ENCODE results near the gene TNIK. TPM values are rescaled to one million over a fixed set of nuclear protein-coding genes. Genes with fewer than 3 reads are reported as not detected.

The TNIK gene
- total RNA-seq, 2 experiments from 2014 or later: 55.2 to 56.9 TPM

DNA sequence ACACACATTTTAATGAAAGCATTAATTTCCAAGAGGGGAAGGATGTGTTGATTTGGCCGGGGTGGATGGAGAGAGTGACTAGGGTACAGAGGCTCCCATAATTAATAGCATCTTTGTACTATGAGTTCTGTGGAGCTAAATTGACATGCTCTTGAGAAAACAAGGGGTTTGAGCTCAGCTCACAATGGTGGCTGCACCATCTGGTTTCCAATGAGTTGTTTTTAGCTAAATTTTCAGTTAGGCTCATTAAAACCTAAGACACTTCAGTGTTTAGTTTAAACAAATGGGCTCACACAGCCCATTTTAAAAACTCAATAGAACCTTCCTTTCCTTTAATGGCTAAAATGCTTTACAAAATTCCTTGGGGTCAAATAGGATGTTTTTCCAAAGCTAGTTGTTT lies 199.7 kb downstream of the TNIK start:
- ChIA-PET POLR2A (no interaction called here), CTCF (no interaction called here)
- Mint-ChIP-seq H3K36me3 (ENCODE audit: low read depth) (peaks cover 31% of the 10 kb centered on the region), H3K4me3 (no peak overlapping the region), H3K27me3 (no peaks in the 10 kb centered on the region), H3K27ac (no peak overlapping the region), H3K4me1 (peaks cover 69% of the 10 kb centered on the region), H3K9me3 (peaks cover 11% of the 10 kb centered on the region)
- no peak for DNase-seq

DNA sequence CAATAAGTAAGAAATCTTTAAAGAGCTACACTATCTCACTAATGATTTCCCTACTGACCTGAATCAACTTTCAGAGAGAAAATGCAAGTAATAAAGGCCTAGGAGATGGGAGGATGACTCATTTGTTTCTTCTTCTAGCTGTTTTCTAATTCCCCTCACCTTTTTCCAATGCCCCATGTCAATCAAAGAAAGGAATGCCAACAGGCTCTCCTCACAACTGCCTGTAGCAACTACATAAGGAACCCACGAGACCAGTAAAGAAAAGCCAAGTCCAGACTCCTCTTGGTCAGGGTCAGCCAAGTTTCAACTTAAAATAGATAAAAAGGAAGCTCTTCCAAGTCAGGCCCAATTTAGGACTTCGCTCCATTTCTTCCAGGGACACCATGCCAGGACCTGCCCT lies 201.9 kb downstream of the TNIK start:
- Mint-ChIP-seq H3K4me1 (peaks cover 86% of the 10 kb centered on the region), H3K27ac (peak overlapping the region; percentile 16), H3K9me3 (peaks cover 11% of the 10 kb centered on the region), H3K36me3 (ENCODE audit: low read depth) (peaks cover 40% of the 10 kb centered on the region), H3K27me3 (no peaks in the 10 kb centered on the region), H3K4me3 (no peak overlapping the region)
- ChIA-PET CTCF (interaction anchor here (0.6 to 1.2 kb wide), 3 partner anchors 10 to 49 kb away, joined by 3 to 4 read pairs (median 3); no protein-coding TSS in a partner anchor), POLR2A (no interaction called here)
- DNase-seq: no peak

DNA sequence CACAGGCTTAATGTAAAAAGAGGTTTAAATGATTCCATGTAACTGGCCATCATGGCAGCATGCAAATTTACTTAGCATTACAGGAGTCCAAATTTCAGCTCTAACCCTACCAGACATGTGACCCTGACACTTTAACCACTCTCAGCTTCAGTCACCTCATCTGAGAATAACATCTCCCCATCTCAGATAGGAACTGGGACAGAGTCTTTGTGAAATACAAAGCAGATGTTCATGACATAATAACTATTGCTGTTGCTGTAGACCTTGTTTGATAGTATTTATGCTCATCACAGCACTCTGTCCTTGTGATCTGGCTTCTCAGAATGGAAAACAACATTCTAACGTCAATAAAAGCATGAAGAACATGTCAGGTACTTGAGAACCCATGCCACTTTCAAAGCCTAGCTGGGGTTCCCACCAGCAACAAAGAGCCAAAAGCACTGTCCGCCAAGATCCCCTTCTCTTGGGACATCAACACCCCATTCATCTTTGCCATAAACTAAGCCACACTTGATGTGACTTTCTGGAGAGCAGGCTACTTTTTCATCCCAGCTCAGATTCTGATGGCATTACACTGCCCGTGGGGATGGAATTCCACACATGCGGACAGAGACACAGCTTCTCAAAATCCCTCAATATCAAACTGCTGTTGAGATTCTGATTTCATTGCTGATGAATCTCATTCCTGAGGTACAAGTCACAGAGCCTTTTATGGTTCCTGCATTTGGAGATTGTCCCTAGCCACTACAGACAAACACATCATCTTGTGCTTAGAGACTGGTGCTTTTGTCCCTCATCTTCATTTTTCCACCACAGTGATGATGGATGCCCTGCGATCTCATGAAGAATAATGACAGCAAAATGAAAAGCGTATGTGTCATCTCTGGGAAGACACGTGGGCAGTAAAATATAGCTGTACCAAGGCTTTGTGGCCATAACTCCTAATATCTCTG lies 202.7 kb downstream of the TNIK start:
- Mint-ChIP-seq H3K27ac (peak overlapping the region; percentile 95), H3K27me3 (no peaks in the 10 kb centered on the region), H3K4me3 (no peak overlapping the region), H3K36me3 (ENCODE audit: low read depth) (peaks cover 44% of the 10 kb centered on the region), H3K4me1 (peaks cover 83% of the 10 kb centered on the region), H3K9me3 (peaks cover 11% of the 10 kb centered on the region)
- POLR2A ChIA-PET: no interaction called here
- CTCF ChIA-PET: interaction anchor here (0.5 to 1.2 kb wide), 5 partner anchors 11 to 1577 kb away, joined by 3 to 4 read pairs (median 3); no protein-coding TSS in a partner anchor
- no peak for DNase-seq

DNA sequence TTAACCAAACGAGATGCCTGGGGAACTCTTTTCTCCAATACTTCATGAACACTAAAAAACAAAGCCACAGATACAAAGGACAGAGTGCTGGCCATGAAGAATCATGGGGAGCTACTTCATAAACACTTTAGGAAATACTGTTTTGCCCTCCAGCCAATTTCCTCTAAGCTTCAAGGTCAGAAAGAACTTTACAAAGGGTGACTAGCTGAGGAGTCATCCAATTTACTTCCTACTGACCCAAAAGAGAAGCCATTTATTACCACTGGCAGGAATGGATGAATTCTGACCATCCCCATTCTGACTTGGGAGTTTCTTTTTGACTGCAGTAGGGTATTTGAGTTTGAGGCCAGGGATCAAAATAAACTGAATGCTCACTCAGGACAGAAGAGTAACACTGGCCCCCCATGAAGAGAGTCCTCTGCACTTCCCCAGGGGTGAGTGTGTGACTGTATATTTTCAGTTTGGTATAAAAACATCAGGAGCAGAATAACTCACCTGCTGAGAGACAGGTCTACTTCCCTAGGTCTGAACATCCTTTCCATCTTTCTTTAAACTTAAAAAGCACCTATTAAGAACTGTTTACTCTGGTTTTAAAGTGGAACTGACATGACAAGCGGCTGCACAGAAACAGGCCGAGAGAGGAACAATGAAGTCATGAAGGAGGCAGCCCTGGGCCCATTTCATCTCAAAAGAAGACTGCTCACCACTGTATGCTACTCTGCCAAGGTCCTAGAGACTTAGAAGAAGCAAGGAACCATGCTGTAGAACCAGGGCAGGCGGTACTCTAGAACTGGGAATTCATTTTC lies 203.6 kb downstream of the TNIK start:
- no peak overlapping the region for H3K4me3 Mint-ChIP-seq
- H3K9me3 Mint-ChIP-seq: peaks cover 14% of the 10 kb centered on the region
- CTCF ChIA-PET: interaction anchor here (0.5 to 1.9 kb wide), 3 partner anchors 11 to 1007 kb away, joined by 3 to 7 read pairs (median 4); no protein-coding TSS in a partner anchor
- no peak for DNase-seq
- H3K27me3 Mint-ChIP-seq: no peaks in the 10 kb centered on the region
- peak overlapping the region; percentile 95 for H3K27ac Mint-ChIP-seq
- POLR2A ChIA-PET: no interaction called here
- peaks cover 82% of the 10 kb centered on the region for H3K4me1 Mint-ChIP-seq
- peaks cover 51% of the 10 kb centered on the region for H3K36me3 Mint-ChIP-seq (ENCODE audit: low read depth)

DNA sequence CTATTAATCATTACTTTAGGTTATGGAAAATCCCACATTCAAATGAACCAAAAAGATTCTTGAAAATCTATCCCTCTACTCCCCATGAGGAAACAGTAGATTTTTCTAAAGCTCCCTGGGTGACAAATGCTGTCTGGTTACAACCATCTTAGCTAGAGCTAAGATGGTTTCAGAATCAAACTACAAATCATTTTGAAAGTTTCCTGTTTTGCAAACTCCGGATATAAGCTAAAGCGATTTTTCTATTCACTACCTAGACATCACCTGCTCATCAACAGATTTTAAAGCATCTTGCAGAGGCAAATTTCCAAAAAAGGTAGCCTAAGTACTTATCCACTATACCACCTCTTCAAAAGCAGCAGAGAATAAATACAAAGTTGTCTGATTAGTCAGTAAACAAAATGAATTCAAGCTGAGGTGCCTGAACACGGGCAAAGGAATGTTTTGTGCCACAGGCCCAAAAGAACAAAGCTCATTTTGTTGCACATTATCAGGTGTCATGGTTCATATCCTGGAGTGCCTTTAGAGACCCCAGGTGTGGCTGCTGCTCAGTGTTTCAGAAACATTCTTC lies 204.9 kb downstream of the TNIK start:
- peaks cover 75% of the 10 kb centered on the region for H3K4me1 Mint-ChIP-seq
- H3K36me3 Mint-ChIP-seq (ENCODE audit: low read depth): peaks cover 58% of the 10 kb centered on the region
- H3K9me3 Mint-ChIP-seq: peaks cover 19% of the 10 kb centered on the region
- peak overlapping the region; percentile 40 for H3K4me3 Mint-ChIP-seq
- no peaks in the 10 kb centered on the region for H3K27me3 Mint-ChIP-seq
- ChIA-PET CTCF (interaction anchor here (0.8 to 1.9 kb wide), 4 partner anchors 10 to 26 kb away, joined by 3 to 7 read pairs (median 4); no protein-coding TSS in a partner anchor), POLR2A (interaction anchor here (1.2 kb wide), 1 partner anchor 9 kb away, joined by 7 read pairs; no protein-coding TSS in a partner anchor)
- DNase-seq: peak; percentile 17
- H3K27ac Mint-ChIP-seq: peak overlapping the region; percentile 95

DNA sequence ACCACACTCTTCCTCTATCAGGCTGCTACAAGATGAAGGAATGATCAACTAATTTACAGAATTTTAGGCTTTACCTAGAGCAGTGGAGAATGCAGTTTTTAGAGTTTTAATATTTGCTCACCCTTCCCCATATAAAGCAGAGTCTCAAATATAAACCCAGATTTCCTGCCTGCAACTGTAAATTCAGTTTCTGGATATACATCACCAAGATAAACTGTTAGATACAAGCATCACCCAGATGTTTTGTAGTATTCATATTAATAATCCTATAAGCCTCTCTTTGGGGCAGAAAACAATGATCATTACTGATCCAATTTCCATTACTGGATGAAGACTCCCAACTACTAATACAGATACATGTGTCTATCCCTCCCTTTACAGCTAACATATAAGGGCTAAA lies 205.9 kb downstream of the TNIK start:
- POLR2A ChIA-PET: no interaction called here
- Mint-ChIP-seq H3K4me1 (peaks cover 69% of the 10 kb centered on the region), H3K4me3 (peak overlapping the region; percentile 11), H3K9me3 (peaks cover 17% of the 10 kb centered on the region), H3K27me3 (no peaks in the 10 kb centered on the region), H3K27ac (peak overlapping the region; percentile 95), H3K36me3 (ENCODE audit: low read depth) (peaks cover 60% of the 10 kb centered on the region)
- DNase-seq: no peak
- CTCF ChIA-PET: interaction anchor here (0.8 kb wide), 1 partner anchor 27 kb away, joined by 3 read pairs; no protein-coding TSS in a partner anchor

DNA sequence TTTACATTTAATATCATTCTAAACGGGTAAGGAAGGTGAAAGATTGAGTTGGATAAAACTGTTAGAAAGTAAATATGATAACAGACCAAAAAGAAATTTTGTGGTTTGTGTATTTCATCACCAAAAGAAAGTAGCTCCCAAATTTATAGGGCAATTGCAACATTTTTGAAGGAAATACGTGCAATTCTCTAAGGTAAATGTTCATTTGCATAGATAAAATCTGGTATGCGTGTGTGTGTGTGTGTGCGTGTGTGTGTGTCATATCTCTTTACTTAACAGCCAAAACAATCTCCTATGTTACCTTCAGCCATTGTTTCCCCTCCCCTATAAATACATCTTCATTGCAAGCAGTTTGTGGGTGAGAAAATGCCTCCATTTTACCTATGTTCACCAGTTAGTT lies 208.4 kb downstream of the TNIK start:
- no peak overlapping the region for H3K27ac Mint-ChIP-seq
- no peak for DNase-seq
- POLR2A ChIA-PET: no interaction called here

DNA sequence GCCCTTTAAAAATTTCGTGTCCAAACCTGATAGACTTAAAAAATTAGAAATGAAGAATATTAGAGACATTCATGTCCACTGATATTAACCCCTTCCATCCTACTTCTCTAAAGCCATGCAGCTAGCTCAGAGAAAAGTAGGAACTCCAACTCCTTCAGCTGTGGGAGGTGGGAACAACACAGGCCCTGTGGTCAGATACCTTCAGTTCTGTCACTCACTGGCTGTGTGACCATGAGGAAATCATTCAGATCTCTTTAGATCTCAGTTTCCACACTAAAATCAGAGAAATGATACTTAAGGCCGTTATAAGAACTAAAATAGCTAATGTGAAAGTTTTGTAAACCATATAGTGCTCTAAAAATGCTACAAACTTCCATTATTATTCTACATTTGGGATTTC lies 209.8 kb downstream of the TNIK start:
- Mint-ChIP-seq H3K4me3 (no peak overlapping the region), H3K36me3 (ENCODE audit: low read depth) (peaks cover 38% of the 10 kb centered on the region), H3K27ac (no peak overlapping the region), H3K27me3 (no peaks in the 10 kb centered on the region), H3K4me1 (peaks cover 34% of the 10 kb centered on the region), H3K9me3 (peaks cover 9% of the 10 kb centered on the region)
- ChIA-PET POLR2A (no interaction called here), CTCF (interaction anchor here (1.0 to 1.1 kb wide), 2 partner anchors 12 to 14 kb away, joined by 3 to 6 read pairs; no protein-coding TSS in a partner anchor)
- DNase-seq: no peak

More for the DNA sequence above, 208.4 kb downstream of the TNIK start:
- Mint-ChIP-seq H3K9me3 (peaks cover 11% of the 10 kb centered on the region), H3K36me3 (ENCODE audit: low read depth) (peaks cover 51% of the 10 kb centered on the region), H3K27me3 (no peaks in the 10 kb centered on the region), H3K4me1 (peaks cover 48% of the 10 kb centered on the region), H3K4me3 (no peak overlapping the region)
- CTCF ChIA-PET: no interaction called here

DNA sequence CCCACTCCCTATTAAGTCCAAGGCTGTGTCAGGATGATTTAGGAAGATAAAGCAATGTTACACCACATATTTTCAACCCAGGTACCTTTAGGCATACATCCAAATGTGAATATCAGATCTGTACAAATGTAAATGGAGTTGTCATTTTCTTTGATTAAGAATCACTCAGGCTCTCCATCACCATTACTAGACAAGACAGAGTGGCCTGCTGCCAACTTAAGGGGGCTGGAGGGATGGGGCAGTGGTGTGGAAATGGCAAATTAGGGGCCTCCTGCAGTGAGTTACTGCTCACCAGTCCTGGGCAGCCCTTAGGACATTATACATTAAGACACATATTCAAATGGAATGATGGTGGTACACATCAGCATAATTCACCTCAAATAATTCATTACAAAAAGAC lies 211.0 kb downstream of the TNIK start:
- H3K4me1 Mint-ChIP-seq: peaks cover 22% of the 10 kb centered on the region
- no peaks in the 10 kb centered on the region for H3K27me3 Mint-ChIP-seq
- H3K4me3 Mint-ChIP-seq: no peak overlapping the region
- H3K36me3 Mint-ChIP-seq (ENCODE audit: low read depth): peaks cover 32% of the 10 kb centered on the region
- ChIA-PET CTCF (interaction anchor here (1.0 to 1.3 kb wide), 4 partner anchors 13 to 86 kb away, joined by 3 read pairs; no protein-coding TSS in a partner anchor), POLR2A (interaction anchor here (0.7 kb wide), 1 partner anchor 1281 kb away, joined by 3 read pairs; no protein-coding TSS in a partner anchor)
- H3K27ac Mint-ChIP-seq: no peak overlapping the region
- H3K9me3 Mint-ChIP-seq: peaks cover 12% of the 10 kb centered on the region
- DNase-seq: no peak

DNA sequence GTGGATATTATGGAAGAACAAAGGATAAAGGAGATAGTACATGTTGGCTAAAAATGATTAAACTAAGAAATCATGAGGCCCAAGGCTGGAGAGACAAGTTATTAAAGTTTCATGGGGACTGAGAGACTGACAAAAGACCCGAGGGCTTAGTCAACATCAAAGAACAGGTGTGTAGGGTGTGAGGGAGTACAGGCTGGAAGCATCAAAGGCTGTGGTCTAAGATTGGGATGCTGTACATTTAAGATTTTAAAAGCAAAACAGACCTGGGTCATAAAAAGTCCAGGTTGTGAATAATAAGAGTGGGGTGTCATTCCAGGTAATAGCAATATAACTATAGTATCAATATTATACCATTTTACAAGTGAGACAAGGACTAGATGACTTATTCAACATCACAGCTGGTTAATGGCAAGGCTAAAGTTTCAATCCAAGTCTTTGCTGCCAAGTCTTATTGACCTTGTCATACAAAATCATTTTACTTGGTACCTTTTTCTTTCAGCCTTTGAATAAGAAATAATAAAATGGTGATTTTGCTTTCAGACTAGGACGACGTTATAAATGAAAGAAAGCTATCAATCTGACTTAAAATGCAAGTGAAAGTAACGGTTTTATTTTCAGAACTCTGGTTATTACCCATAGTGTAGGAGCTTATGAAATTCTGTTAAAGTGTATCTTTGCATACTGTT lies 211.6 kb downstream of the TNIK start:
- Mint-ChIP-seq H3K4me1 (peaks cover 15% of the 10 kb centered on the region), H3K27ac (no peak overlapping the region), H3K27me3 (no peaks in the 10 kb centered on the region), H3K36me3 (ENCODE audit: low read depth) (peaks cover 30% of the 10 kb centered on the region), H3K9me3 (peaks cover 12% of the 10 kb centered on the region), H3K4me3 (no peak overlapping the region)
- DNase-seq: no peak
- POLR2A ChIA-PET: interaction anchor here (0.7 kb wide), 1 partner anchor 1282 kb away, joined by 3 read pairs; no protein-coding TSS in a partner anchor
- CTCF ChIA-PET: interaction anchor here (1.3 to 1.4 kb wide), 2 partner anchors 12 to 16 kb away, joined by 3 read pairs; no protein-coding TSS in a partner anchor

DNA sequence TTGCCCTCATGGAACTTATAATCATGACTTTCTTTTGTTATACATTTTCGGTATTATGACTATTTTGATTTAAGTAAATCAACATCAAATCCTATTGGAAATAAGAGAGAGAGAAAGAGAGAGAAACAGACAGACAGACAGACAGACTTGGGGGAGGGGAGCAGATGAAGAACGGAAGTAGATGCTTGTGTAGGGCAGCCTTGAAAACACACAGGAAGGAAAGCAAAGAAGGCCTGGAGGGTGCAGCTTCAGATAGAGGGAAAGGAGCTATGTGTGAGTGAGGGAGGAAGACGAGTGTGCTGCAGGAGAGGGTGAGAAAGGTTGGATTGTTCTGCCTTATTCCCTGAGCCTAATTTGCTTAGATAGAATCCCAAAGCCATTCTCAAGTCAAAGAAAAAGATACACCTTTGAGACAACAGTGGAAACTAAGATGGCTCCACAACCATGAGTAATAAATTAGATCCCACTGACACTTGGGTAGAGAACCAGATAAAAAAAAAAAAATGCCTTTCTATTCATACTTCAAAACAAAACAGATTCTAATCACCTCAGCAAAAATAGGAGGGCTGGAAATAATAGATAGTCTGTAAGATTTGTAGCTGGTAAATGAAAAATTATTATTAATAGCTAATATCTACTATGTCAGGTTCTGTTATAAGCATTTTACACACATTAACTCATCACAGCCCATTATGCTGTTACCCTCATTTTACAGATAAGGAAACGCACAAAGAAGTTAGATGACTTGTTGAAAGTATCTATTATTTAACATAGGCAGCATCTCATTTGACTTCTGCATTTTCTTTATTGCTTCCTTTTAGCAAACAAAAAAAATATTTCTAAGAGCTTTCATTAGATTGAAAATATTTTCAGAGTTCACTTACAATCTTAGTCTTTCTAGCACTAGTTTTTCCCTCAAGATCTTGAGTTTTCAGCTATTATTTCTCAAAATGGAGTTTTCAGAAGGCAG lies 214.1 kb downstream of the TNIK start:
- Mint-ChIP-seq H3K27me3 (no peaks in the 10 kb centered on the region), H3K9me3 (peaks cover 10% of the 10 kb centered on the region), H3K36me3 (ENCODE audit: low read depth) (peaks cover 21% of the 10 kb centered on the region), H3K4me3 (no peak overlapping the region), H3K27ac (no peak overlapping the region), H3K4me1 (no peaks in the 10 kb centered on the region)
- ChIA-PET CTCF (interaction anchor here (1.0 to 2.0 kb wide), 2 partner anchors 10 to 95 kb away, joined by 3 to 7 read pairs; no protein-coding TSS in a partner anchor), POLR2A (interaction anchor here (1.4 kb wide), 1 partner anchor 9 kb away, joined by 7 read pairs; no protein-coding TSS in a partner anchor)
- no peak for DNase-seq
